Left ventricle myocardium inferior (tissue), 1 donor: Measurements from ENCODE around the gene TMEM184C. TPM values are rescaled to one million over a fixed set of nuclear protein-coding genes. Genes with fewer than 3 reads are reported as not detected.

ENCODE experiments used
- DNase-seq: peaks from one replicate; pipeline ENCODE4 v3.0.0-alpha.2; 2020
- H3K27ac ChIP-seq: fragments of 200-600 bp; replicated peaks from 2 replicates; pipeline ENCODE4 v1.8.0; 2021
- H3K27me3 ChIP-seq: fragments of 200-600 bp; 2 replicates; pipeline ENCODE4 v1.8.0; 2021; ENCODE audit warnings: low read depth
- H3K36me3 ChIP-seq: fragments of 200-600 bp; 2 replicates; pipeline ENCODE4 v1.8.0; 2021
- H3K4me1 ChIP-seq: fragments of 200-600 bp; 2 replicates; pipeline ENCODE4 v1.8.0; 2021
- H3K4me3 ChIP-seq: fragments of 200-600 bp; 2 replicates; pipeline ENCODE4 v1.8.0; 2021; ENCODE audit warnings: mild to moderate bottlenecking, moderate library complexity
- H3K9me3 ChIP-seq: fragments of 200-600 bp; replicated peaks from 2 replicates; pipeline ENCODE4 v1.8.0; 2021
- intact Hi-C: fragments of 100-400 bp; cut with micrococcal nuclease; formaldehyde crosslinking; loops from one replicate; pipeline ENCODE4 v1.11.0; 2022
- total RNA-seq: library from RNA; stranded (reverse); fragmentation: NEBNext Ultra II Directional; extraction: Animal tissue kit (Norgen Biotek cat#: 25700); gene quantifications from one replicate; pipeline ENCODE4 v1.2.1, GENCODE V29; 2021
- TF ChIP-seq, protein P1 (sequence below): fragments of 200-600 bp; IDR thresholded peaks from 2 replicates; pipeline ENCODE4 v1.8.0; 2021; ENCODE audit warnings: antibody characterized with exemption, mild to moderate bottlenecking, borderline replicate concordance
- donor health status: DM: no; HTN: yes; CAD: no; lungs with severe emphysema.

Gene TMEM184C
- total RNA-seq, 1 donor from 2014 or later: 24.7 TPM

DNA sequence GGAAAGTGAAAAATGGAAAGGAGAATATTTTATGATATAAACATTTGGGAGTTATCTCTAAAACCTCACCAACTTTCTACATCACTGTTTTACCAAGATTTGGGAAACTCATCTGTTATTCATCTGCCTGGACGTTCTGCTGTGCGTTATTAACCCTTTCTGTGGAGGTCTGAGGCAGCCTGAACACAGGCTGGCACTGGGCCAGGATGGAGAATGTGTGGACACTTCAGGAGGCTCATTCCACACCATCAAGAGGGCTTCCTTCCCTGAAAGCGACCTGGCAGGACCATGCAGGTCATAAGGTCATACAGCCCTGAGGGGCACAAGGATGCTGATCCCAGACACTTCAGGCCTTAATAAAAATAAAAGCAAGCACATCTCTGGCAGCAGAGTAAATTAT, 31.2 kb upstream of the TMEM184C start:
- peaks cover 18% of the 10 kb centered on the region for H3K9me3 ChIP-seq
- no peak overlapping the region for H3K27ac ChIP-seq
- intact Hi-C loops: no loop called here
- no peak for DNase-seq
- no peaks in the 10 kb centered on the region for H3K36me3 ChIP-seq
- H3K27me3 ChIP-seq: no peaks in the 10 kb centered on the region
- TF ChIP-seq, protein P1, sequence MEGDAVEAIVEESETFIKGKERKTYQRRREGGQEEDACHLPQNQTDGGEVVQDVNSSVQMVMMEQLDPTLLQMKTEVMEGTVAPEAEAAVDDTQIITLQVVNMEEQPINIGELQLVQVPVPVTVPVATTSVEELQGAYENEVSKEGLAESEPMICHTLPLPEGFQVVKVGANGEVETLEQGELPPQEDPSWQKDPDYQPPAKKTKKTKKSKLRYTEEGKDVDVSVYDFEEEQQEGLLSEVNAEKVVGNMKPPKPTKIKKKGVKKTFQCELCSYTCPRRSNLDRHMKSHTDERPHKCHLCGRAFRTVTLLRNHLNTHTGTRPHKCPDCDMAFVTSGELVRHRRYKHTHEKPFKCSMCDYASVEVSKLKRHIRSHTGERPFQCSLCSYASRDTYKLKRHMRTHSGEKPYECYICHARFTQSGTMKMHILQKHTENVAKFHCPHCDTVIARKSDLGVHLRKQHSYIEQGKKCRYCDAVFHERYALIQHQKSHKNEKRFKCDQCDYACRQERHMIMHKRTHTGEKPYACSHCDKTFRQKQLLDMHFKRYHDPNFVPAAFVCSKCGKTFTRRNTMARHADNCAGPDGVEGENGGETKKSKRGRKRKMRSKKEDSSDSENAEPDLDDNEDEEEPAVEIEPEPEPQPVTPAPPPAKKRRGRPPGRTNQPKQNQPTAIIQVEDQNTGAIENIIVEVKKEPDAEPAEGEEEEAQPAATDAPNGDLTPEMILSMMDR: no peak
- no peaks in the 10 kb centered on the region for H3K4me1 ChIP-seq
- H3K4me3 ChIP-seq: no peak overlapping the region

DNA sequence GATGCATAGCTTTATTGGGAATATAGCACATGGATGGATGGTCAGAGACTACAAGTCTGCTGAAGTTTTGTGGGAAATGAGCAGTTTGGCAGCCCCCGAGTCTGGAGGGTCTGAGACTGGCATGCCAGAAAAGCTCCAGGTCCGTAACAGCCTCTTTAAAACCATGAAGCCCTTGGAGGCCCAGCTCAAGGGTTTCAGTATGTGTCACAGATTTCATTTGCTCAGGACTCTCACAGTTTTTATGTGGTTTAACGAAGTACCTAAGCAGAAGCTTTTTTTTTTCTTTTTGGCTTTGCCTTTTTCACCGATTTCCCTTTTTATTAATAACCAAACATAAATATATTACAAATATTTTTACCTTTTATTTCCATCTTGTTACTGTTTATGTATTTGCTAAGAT, 30.6 kb upstream of the TMEM184C start:
- no peaks in the 10 kb centered on the region for H3K36me3 ChIP-seq
- H3K4me3 ChIP-seq: no peak overlapping the region
- H3K27me3 ChIP-seq: no peaks in the 10 kb centered on the region
- H3K9me3 ChIP-seq: peaks cover 18% of the 10 kb centered on the region
- DNase-seq: no peak
- no peaks in the 10 kb centered on the region for H3K4me1 ChIP-seq
- intact Hi-C loops: no loop called here
- TF ChIP-seq, protein P1: no peak
- no peak overlapping the region for H3K27ac ChIP-seq

DNA sequence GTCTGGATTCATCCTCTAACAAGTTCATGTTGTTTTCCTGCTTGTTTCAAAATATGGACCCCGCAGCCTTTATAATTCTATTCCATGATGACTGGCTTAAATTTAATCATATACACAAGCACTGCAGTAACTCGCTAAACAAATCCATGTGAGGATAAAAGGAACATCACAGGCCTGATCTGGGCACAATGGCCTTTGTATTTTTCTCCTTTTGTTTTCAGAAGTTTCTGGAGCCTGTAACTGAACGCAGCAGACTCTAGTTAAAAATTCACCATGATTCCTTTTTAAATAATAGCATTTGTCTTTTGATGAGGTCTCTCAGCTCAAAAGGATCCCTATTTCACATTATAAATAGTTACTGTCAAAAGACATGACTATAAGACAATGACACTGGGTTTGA, 30.2 kb upstream of the TMEM184C start:
- DNase-seq: no peak
- H3K4me3 ChIP-seq: no peak overlapping the region
- H3K27ac ChIP-seq: no peak overlapping the region
- intact Hi-C loops: no loop called here
- no peaks in the 10 kb centered on the region for H3K36me3 ChIP-seq
- TF ChIP-seq, protein P1: no peak
- H3K9me3 ChIP-seq: peaks cover 18% of the 10 kb centered on the region
- no peaks in the 10 kb centered on the region for H3K27me3 ChIP-seq
- no peaks in the 10 kb centered on the region for H3K4me1 ChIP-seq

DNA sequence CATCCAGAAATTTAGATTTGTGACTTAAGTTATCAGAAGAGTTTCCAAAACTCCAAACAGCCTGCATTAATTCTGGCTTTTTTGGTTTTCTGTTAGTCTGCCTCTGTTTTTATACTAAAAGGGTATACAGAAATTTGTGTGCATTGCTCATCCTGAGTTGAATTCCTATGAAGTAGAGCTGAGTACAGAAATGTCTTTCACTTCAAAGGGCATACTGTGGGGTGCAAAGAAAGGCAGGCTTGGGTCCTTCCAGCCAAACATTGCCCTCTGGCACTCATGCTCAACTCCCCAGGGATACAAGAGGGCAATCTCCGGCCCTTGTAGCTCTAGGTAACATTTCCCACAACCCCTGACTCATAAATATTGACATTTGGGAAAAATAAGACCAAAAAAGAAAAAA, 27.6 kb upstream of the TMEM184C start:
- no peak for DNase-seq
- Histone ChIP-seq H3K4me1 (no peaks in the 10 kb centered on the region), H3K36me3 (no peaks in the 10 kb centered on the region), H3K4me3 (no peak overlapping the region), H3K9me3 (peaks cover 9% of the 10 kb centered on the region), H3K27me3 (no peaks in the 10 kb centered on the region), H3K27ac (peak overlapping the region; percentile 21)
- intact Hi-C loops: no loop called here
- TF ChIP-seq, protein P1: no peak

DNA sequence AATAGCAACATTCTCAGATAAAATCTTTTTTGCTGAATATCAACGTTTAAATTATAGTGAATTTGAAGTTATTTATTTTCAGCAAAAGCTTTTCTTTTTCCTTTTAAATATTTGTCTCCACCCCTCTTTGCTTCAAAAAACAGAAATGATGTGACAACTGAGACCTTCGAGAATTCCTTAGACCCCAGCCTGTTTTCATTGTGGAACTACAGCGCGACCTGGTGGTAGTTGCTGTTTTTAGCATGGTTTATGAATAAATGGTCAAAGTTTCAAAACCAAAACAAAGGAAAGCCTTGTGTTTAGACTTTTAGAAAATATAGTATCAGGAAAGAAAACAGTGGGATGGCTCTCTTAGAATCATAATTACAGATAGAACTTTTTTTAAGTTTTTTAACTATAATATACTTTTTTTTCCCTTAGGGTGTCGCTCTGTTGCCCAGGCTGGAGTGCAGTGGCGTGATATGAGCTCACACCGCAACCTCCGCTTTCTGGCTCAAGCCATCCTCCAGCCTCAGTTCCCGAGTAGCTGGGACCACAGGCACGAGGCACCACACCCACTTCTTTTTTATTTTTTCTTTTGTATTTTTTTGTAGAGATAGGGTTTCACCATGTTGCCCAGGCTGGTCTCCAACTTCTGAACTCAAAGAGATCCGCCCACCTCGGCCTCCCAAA, 26.8 kb upstream of the TMEM184C start:
- DNase-seq: peak; percentile 33
- H3K4me3 ChIP-seq: no peak overlapping the region
- H3K36me3 ChIP-seq: no peaks in the 10 kb centered on the region
- H3K4me1 ChIP-seq: no peaks in the 10 kb centered on the region
- intact Hi-C loops: loop anchor here (10.0 kb wide), 1 partner anchor 486 kb away; no protein-coding TSS in a partner anchor
- no peak overlapping the region for H3K27ac ChIP-seq
- no peaks in the 10 kb centered on the region for H3K27me3 ChIP-seq
- TF ChIP-seq, protein P1: peak; percentile 76
- peaks cover 1% of the 10 kb centered on the region for H3K9me3 ChIP-seq
